ENCODE results near the gene ZNF804A. TPM values are rescaled to one million over a fixed set of nuclear protein-coding genes. Genes with fewer than 3 reads are reported as not detected.
"Not testable (repeated sequence)": the region's sequence is repeated elsewhere in the genome, so short reads cannot be mapped to it uniquely, and the experiment has no call there.

ZNF804A gene
- total RNA-seq, 1 experiment from 2014 or later, result not detected

DNA sequence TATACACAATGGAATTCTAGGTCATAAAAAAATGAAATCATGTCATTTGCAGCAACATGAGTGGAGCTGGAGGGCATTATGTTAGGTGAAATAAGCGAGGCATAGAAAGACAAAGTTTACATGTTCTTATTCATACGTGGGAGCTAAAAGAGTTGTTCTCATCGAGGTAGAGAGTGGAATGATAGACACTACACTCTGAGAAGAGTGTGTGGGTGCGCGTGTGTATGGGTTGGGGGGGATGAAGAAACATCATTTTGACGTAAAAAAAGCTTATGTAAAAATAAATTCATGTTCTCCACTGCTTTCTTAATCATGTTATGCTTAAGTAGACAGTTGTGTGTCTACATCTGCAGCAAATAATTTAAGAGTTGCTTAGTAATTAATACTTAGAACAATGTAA, 123.6 kb downstream of the ZNF804A start:
- DNase-seq (ENCODE audit: low spot score), result no peak

DNA sequence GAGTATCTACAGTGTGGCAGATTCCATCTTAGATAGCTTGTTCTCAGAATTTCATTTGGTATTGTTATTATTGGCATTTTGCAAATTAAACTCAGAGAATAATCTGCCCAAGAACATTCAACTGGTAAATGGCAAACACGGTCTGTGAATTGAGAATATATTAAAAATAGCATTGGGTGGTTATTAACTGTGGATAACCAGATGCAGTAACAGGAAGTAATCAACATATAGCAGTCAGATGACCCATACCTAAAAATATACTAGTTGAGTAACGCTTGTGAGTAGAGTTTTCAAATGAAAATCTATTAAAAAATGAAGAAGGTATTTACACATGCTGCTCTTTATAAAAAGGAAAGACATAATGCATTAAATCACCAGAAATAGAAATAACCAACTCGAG, 129.5 kb downstream of the ZNF804A start:
- DNase-seq (ENCODE audit: low spot score), result no peak

DNA sequence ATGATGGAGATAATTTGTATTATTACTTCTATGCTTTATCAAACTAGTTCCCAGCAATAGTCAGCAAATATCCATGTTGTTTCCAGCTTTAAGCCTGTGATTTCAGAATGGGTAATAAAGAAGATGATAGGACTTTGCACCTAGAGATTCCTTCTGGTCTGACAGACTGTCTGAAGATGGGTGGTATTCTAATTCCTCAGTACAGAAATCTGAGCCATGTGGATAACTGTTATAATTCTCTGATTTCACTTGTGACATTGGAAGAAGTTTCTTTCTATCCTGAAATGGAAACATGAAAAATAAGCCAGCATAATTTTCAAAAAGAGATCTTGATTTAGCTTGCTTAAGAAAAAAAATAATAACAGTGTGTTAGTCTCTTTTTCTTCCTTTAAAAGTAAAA, 130.1 kb downstream of the ZNF804A start:
- no peak for DNase-seq (ENCODE audit: low spot score)

DNA sequence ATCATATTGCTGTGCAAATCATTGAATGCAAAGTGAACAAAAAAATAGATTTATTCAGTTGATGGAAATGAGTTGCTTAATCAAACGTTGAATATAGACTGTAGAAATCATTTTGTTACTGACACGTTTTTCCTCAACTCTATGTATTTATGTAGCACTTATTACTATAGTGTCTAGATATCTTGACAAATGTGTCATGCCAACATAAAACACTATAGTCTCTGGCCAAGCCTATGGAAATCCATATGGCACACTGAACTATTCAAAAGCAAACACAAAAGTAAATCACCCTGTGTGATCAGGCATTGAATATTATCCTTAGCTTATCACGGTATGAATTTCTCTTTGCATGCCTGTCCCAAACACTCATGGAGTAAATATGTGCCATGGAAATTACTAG, 131.3 kb downstream of the ZNF804A start:
- no peak for DNase-seq (ENCODE audit: low spot score)

DNA sequence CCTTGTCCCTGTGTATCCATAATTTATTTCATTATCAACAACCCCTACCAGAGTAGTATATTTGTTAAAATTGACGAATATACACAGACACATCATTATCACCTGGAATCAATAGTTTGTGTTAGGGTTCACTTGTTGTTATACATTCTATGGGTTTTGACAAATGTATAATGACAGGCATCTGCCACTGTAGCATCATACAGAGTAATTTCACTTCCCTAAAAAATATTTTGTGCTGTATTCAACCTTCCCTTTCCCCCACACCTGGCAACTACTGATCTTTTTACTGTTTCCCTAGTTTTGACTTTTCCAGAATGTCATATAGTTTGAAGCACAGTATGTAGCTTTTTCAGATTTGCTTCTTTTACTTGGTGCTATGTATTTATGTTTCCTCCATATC, 132.0 kb downstream of the ZNF804A start:
- no peak for DNase-seq (ENCODE audit: low spot score)

DNA sequence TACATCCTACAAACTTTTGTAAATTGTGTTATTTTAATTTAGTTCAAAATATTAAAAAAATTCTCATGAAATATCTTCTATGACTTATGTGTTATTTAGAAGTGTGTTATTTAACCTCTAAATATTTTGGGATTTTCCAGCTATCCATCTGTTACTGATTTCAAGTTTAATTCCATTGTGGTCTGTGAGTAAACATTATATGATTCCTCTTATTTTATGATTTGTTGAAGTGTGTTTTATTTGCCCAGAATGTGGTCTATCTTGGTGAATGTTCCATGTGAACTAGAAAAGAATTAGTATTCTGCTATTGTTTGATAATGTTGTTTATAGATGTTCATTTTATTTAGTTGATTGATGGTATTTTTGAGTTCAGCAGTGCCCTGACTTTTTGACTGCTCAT, 136.0 kb downstream of the ZNF804A start:
- no peak for DNase-seq (ENCODE audit: low spot score)

DNA sequence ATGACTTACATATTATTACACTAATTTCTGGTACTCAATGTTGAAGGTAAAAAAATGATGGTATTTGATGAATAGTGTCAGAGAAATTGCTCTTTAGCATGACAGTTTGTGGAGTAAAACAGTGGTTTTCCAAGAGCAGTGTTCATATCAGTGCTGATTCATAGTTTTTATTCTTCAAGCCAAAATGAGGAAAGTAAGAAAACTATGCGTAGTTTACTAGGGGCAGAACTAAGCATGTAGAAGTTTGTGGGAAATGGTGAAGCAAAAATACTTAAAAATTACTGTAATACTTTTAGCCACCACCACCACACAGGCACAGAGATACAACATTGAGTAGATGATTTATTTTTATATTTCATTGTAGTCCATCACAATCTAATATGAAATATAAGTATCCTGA, 137.3 kb downstream of the ZNF804A start:
- no peak for DNase-seq (ENCODE audit: low spot score)

DNA sequence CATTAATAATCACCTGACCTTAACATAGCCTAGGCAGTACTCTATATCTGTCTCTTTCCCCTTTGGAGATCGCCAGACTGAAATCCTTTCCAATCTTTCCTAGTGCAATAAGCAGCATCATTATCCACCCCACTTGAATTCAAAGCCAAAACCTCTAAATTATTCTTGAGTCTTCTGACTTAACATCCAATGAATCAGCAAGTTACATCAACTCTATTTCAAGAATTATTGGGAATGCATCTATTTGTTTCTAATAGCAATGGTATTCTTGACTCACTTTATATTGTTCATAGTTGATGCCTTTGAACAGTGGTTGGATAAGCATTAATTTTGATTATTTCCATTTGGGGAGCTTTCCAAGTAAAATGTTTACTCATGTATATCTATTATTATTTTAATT, 144.8 kb downstream of the ZNF804A start:
- no peak for DNase-seq (ENCODE audit: low spot score)

DNA sequence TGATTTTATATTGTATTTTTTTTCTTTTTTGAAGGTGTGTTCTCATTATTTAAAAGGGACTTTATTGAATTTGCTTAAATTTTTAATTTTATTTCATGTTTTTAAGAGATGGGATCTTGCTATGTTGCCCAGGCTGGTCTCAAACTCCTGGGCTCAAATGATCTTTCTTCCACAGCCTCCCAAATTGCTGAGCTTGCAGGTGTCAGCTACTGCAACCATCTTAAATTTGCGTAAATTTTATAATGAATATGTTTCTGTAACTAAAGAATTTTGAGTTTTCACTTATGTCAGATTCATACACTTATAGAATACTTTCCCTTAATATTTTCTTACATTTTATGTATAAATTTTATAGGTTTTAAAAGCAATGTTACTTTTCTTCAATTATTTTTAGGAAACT, 157.8 kb downstream of the ZNF804A start:
- DNase-seq (ENCODE audit: low spot score), result no peak

DNA sequence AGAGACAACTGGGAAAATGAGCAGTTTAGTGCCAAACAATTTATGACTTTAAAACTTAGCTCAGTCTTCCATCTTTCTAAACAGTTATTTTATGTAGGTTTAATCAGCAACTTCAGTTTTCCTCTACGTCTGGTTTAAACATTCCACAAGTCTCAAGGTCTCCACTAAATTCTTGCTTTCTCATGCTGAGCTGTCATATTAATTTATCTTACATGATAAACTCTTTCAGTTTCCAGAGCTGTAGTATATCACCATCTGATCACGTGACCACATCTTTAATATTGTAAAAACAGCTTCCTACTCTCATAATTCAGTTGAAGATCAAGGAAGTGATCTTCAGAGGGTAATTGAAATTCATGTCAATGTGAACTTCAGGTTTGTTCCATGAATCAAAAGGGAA, 158.6 kb downstream of the ZNF804A start:
- no peak for DNase-seq (ENCODE audit: low spot score)

DNA sequence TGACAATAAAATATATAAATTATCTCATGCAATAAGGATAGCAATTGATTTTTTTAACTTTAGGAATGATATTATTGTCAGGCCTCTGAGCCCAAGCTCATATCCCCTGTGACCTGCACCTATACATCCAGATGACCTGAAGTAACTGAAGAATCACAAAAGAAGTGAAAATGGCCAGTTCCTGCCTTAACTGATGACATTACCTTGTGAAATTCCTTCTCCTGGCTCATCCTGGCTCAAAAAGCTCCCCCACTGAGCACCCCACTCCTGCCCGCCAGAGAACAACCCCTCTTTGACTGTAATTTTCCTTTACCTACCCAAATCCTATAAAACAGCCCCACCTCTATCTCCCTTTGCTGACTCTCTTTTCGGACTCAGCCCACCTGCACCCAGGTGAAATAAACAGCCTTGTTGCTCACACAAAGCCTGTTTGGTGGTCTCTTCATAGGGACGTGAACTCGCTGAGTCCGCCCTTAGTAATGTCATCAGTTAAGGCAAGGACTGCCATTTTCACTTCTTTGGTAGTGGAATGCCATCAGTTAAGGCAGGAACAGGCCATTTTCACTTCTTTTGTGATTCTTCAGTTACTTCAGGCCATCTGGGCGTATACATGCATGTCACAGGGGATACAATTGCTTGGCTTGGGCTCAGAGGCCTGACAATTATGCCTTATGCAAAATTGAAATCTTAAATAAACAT, 161.4 kb downstream of the ZNF804A start:
- not testable (repeated sequence) for DNase-seq (ENCODE audit: low spot score)

DNA sequence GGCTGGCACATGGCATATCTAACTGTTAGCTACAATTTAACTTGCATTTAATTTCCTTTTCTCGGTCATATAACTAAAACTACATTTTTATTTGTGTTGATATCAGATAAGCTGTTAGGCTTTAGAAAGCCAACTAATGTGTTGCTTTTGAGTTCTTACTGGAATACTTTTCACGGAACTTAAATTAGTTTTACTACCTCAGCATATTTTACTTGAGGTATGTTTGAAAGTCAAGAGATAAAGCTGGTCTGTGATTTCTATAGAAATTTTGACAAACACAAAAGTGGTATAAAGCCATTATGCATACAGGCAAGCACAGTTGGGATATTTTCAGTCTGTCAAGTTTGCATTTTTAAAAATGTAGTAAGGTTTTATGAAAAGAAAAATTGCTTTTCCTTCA, 162.6 kb downstream of the ZNF804A start:
- no peak for DNase-seq (ENCODE audit: low spot score)

DNA sequence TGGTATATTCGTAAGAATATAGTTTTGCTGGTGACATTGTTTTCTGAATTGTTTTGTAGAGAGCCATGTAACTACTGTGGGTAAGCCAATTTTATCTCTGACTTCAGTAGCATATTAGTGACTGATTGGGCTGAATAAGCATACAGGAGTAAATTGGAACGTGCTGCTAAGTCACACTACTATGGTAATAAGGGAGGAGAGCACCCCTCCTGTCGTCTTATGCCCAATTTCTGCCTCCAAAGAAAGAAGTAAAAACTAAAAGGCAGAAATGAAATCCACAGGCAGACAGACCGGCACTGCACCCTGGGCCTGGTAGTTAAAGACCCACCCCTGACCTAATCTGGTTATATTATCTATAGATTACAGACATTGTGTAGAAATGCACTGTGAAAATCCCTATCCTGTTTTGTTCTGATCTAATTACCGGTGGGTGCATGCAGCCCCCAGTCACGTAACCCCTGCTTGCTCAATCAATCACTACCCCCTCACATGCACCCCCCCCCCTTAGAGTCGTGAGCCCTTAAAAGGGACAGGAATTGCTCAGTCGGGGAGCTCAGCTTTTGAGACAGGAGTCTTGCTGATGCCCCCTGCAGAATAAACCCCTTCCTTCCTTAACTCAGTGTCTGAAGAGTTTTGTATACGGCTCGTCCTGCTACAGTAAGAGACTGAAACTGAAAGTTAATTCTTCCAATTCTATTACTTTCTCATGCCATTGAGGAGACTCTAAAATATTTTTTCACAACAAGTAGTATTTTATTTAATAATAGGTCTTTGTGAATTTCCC, 167.0 kb downstream of the ZNF804A start:
- DNase-seq (ENCODE audit: low spot score), result no peak

DNA sequence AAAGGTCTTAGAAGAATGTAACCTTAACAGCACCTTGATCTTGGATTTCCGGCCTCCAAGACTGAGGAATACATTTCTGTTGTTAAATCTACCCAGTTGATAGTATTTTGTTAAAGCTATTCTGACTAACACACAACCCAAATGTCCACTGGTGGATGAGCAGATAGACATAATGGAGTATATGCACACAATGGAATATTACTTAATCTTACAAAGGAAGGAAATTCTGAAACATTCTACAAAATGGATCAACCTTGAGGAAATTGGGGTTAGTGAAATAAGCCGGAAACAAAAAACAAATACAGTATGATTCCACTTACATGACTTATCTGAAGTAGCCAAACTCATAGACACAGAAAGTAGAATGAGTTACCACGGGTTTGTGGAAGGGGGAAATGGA, 168.7 kb downstream of the ZNF804A start:
- DNase-seq (ENCODE audit: low spot score), result no peak

DNA sequence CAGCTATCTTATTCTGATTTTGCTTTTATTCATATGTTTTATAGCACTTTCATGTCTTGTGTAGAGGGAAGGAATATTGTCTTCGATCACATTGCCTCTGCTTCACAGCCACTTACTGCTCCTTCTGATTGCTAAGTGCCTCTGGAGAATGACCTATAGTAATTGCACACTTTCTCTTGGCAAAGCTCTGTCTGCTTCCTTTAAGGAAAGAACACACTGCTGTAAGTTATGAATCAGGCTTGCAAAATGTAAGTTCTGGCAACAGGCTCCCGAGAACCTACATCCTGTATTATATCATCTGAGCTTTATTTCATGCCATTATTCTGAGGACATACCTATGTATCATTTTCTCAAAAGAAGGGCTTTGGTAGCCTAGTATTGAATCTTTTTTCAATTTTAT, 170.7 kb downstream of the ZNF804A start:
- DNase-seq (ENCODE audit: low spot score), result no peak

DNA sequence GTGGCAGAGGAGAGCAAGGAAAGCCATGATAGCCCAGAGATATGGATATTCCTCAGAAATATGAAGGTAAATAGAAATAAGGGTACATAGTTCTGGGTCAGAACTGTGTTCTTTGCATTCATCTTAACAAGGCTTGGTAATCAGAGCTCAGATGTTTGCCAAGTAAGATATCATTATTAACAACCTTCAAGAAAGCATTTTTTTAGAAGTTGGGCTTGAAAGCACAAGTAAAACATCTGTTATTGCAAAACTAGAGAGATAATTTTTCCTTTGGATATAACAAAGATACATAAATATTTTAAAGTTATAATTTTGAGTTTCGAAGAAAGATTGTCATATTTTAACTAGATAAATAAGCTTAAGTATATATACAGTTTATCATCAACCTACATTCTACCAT, 171.4 kb downstream of the ZNF804A start:
- no peak for DNase-seq (ENCODE audit: low spot score)

DNA sequence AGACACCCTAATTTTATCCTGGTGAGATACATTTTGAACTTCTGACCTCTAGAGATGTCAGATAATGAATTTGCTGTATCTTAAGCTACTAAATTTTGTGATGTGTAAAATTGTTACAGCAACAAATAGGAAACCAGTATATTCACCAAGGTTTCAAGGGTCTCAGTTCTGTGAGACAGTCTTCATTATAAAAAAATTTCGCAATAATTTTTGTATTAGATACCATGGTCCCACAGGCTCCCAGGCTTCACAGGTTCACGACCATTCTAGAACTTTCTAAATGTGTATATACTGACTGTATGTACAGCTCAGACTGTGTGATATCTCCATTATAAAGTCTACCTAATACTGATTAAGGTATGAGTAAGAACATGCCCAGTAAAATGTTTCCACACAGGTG, 181.4 kb downstream of the ZNF804A start:
- no peak for DNase-seq (ENCODE audit: low spot score)

DNA sequence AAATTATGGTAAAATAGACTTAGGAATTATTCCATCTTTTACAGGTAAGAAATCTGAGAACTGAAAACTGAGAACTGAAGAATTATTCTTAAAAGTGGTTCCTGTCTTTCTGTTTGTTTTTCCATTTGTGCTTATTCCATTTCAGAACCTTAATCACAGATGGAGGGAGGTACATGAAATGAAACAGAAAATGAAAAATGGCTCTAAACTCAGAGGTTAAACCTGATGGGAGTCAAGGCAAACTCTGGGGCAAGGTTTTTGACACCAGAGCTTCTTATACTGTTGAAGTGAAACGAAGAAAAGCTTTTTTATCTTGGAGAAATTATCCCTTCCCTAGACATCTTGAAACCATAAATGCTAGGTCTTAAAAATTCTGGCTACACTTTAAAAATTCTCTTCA, 182.1 kb downstream of the ZNF804A start:
- DNase-seq (ENCODE audit: low spot score), result no peak

DNA sequence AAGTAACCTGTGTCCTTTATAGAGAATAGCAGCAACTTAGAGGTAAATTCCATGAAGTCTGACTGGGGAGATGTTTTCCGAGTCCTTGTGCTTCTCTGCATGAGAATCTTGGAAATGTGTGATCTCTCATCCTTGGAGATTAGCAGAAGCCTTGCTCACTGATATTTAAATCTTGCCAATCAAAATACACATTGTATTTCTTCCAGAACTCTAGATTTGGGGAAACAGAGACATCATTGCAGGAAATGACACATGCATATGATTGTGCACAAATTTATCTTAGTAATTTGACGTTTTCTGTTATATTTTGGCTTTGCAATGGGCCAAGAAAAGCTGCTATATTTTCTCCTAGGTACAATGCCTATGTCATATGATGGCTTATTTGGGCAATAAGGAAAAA, 182.6 kb downstream of the ZNF804A start:
- DNase-seq (ENCODE audit: low spot score), result no peak

DNA sequence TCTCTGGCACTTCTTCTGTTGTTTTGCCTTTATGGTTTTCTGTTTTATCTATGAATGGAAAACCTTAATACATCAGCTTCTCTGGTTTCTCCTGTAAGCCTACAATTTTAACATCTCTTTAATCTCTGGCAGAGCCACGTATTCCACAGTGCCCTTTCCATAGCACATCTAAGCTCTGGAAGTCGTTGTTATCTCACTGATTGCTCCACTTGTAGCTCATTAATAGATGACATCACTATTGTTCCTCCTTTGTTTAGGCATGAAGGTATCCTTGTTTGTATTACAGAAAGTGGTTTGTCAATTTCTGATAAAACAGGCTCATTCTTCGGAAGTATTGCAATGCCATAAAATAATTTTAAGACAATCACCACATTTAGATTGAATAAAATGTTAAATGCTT, 185.2 kb downstream of the ZNF804A start:
- no peak for DNase-seq (ENCODE audit: low spot score)

DNA sequence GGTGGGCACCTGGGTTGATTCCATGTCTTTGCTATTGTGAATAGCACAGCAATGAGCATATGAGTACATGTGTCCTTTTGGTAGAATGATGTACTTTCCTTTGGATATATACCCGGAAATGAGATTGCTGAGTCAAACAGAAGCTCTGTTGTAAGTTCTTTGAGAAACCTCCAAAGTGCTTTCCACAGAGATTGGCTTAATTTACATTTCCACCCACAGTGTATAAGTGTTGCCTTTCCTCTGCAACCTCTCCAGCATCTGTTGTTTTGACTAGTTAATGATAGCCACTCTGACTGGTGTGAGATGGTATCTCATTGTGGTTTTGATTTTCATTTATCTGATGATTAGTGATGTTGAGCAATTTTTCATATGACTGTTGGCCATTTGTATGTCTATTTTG, 194.8 kb downstream of the ZNF804A start:
- DNase-seq (ENCODE audit: low spot score), result no peak

DNA sequence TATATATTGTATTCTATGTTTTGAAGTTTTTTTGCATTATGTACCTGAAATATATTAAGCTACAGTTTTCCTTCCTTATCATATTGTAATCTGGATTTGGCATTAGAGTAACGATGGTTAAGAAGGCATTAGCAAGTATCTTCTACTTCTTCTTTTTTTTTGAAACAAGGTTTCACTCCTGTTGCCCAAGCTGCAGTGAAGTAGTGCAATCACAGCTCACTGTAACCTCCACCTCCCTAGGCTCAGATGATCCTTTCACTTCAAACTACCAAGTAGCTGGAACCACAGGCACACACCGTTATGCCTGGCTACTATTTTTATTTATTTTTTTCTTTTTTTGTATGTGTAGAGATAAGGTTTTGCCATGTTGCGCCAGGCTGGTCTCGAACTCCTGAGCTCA, 201.1 kb downstream of the ZNF804A start:
- DNase-seq (ENCODE audit: low spot score), result no peak

DNA sequence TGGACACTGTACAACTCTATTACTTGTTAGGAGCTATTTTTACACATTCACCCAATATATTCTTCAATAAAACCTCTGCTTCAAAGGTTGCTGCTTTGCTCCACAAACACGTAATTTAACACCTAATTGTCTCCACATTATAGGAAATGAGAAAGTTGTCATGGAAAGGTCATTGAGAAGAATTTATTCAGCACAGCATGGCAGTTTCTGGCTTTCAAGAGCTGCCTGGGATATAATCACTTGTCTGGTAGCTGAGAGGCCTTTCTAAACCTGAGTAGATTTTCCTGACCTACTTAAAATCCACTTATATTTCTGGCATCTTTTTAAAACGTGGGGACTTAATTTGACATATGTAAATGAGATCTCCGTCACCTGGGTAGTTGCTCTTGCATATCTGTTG, 216.1 kb downstream of the ZNF804A start:
- no peak for DNase-seq (ENCODE audit: low spot score)
